B cell (primary cell): ENCODE measurements around the gene MROH7. TPM values are rescaled to one million over a fixed set of nuclear protein-coding genes. Genes with fewer than 3 reads are reported as not detected.

ENCODE experiments used
- ATAC-seq: fragments of 200-7000 bp; cut with Tn5 transposase; one replicate; pipeline ENCODE4 v1.10.0; 2021; ENCODE audit warnings: low read depth, mild to moderate bottlenecking, moderate number of reproducible peaks, moderate library complexity
- CTCF ChIA-PET: fragments of 350-600 bp; sonication (Branson Sonifier 250); formaldehyde crosslinking; loops from one replicate; lab custom pipeline; 2021; ENCODE audit warnings: antibody characterized with exemption, inconsistent platforms; lab: Charles Lee
- POLR2A ChIA-PET: fragments of 350-600 bp; sonication (Branson Sonifier 250); formaldehyde crosslinking; loops from one replicate; lab custom pipeline; 2021; ENCODE audit warnings: antibody characterized with exemption; lab: Charles Lee
- DNase-seq: peaks from one replicate; pipeline ENCODE4 v3.0.0; 2013
- H2AFZ ChIP-seq: 2 replicates; pipeline ENCODE4 v1.6.1; 2012; ENCODE audit warnings: mild to moderate bottlenecking, low read depth, low read length; ENCODE audit not compliant: insufficient read depth, poor library complexity, severe bottlenecking
- H3K27ac ChIP-seq, 2 donors: 1 replicate in 1 of 2; 2 replicates in 1 of 2; pipeline ENCODE4 v1.5.1; 2012 to 2013; ENCODE audit warnings: low read length in 2 of 2, mild to moderate bottlenecking in 2 of 2, moderate library complexity in 1 of 2
- H3K27me3 ChIP-seq, 4 experiments: fragments of 200-600 bp in 1 of 4; sonication (generic) in 1 of 4; replicated peaks in 1 of 4; 1 replicate in 2 of 4; 2 replicates in 2 of 4; pipeline versions ENCODE4 v1.6.1 to v1.7.0; 2013 to 2016; ENCODE audit warnings: low read length in 3 of 4, mild to moderate bottlenecking in 2 of 4, mixed read lengths in 1 of 4, moderate library complexity in 1 of 4; ENCODE audit not compliant: insufficient read depth in 4 of 4, control insufficient read depth in 3 of 4; ENCODE audit errors: control extremely low read depth in 1 of 4
- H3K36me3 ChIP-seq, 2 experiments: replicated peaks in 1 of 2; 1 replicate in 1 of 2; 2 replicates in 1 of 2; pipeline versions ENCODE4 v1.6.1 to v1.7.1; 2013; ENCODE audit warnings: low read length in 1 of 2; ENCODE audit not compliant: insufficient read depth in 2 of 2, control insufficient read depth in 1 of 2; ENCODE audit errors: control extremely low read depth in 1 of 2, extremely low read depth in 1 of 2
- H3K4me1 ChIP-seq, 2 donors: fragments of 200-600 bp in 1 of 2; sonication (generic) in 1 of 2; 1 replicate in 1 of 2; 2 replicates in 1 of 2; pipeline versions ENCODE4 v1.5.1 to v1.6.1; 2013 to 2017; ENCODE audit warnings: low read length in 2 of 2; ENCODE audit not compliant: control insufficient read depth in 2 of 2, insufficient read depth in 2 of 2
- H3K4me2 ChIP-seq: replicated peaks from 2 replicates; pipeline ENCODE3; 2012; ENCODE audit warnings: mild to moderate bottlenecking, low read depth, low read length; ENCODE audit not compliant: poor library complexity, severe bottlenecking
- H3K4me3 ChIP-seq, 5 experiments: fragments of 200-600 bp in 1 of 5; sonication (generic) in 1 of 5; 1 replicate in 3 of 5; 2 replicates in 2 of 5; pipeline versions ENCODE4 v1.5.1 to v1.7.0; 2011 to 2016; ENCODE audit warnings: low read length in 4 of 5, mild to moderate bottlenecking in 4 of 5, low read depth in 2 of 5, control low read depth in 1 of 5, moderate library complexity in 1 of 5; ENCODE audit not compliant: insufficient read depth in 1 of 5; ENCODE audit errors: control extremely low read depth in 1 of 5, extremely low read depth in 1 of 5
- H3K79me2 ChIP-seq: fragments of 200-600 bp; sonication (generic); one replicate; pipeline ENCODE4 v1.6.0; 2016; ENCODE audit warnings: low read length; ENCODE audit not compliant: control insufficient read depth, insufficient read depth
- H3K9ac ChIP-seq: fragments of 200-600 bp; sonication (generic); 2 replicates; pipeline ENCODE4 v1.6.1; 2017; ENCODE audit warnings: mild to moderate bottlenecking, low read length, moderate library complexity
- H3K9me3 ChIP-seq, 3 donors: one replicate each; pipeline versions ENCODE4 v1.6.1 to v1.7.1; 2013; ENCODE audit warnings: low read length in 2 of 3; ENCODE audit not compliant: control insufficient read depth in 2 of 3, insufficient read depth in 1 of 3; ENCODE audit errors: control extremely low read depth in 1 of 3
- H4K20me1 ChIP-seq: 2 replicates; pipeline ENCODE4 v1.6.0; 2012; ENCODE audit warnings: mild to moderate bottlenecking, low read length; ENCODE audit not compliant: insufficient read depth, control insufficient read depth, poor library complexity, severe bottlenecking
- H3K27ac Mint-ChIP-seq: one replicate; pipeline ENCODE4 v1.8.0; 2021; ENCODE audit warnings: mixed read lengths
- H3K27me3 Mint-ChIP-seq: one replicate; pipeline ENCODE4 v1.8.0; 2021; ENCODE audit warnings: mixed read lengths
- H3K4me1 Mint-ChIP-seq: one replicate; pipeline ENCODE4 v1.8.0; 2021; ENCODE audit warnings: mixed read lengths
- H3K4me3 Mint-ChIP-seq: one replicate; pipeline ENCODE4 v1.8.0; 2021; ENCODE audit warnings: mixed read lengths
- H3K9me3 Mint-ChIP-seq: one replicate; pipeline ENCODE4 v1.8.0; 2022; ENCODE audit warnings: mixed read lengths; ENCODE audit not compliant: insufficient read depth
- EZH2 ChIP-seq: IDR thresholded peaks from 2 replicates; pipeline ENCODE4 v1.6.1; 2012; ENCODE audit warnings: borderline replicate concordance, low read depth, mild to moderate bottlenecking, moderate library complexity, low read length; ENCODE audit not compliant: insufficient read depth, poor library complexity, severe bottlenecking
- WGBS: methylation state at CpG from one replicate; pipeline ENCODE4 v1.1.5; 2013; ENCODE audit warnings: missing lambda C conversion rate; ENCODE audit not compliant: insufficient coverage; 5-methylcytosine and 5-hydroxymethylcytosine counted together
- intact Hi-C: fragments of 100-400 bp; cut with micrococcal nuclease; formaldehyde crosslinking; loops from one replicate; pipeline ENCODE4 v1.10.0; 2022
- polyA plus RNA-seq: library from polyadenylated mRNA; depleted of rRNA; stranded (reverse); fragments of >200 nt; gene quantifications from 2 replicates; pipeline ENCODE4 v1.2.3, GENCODE V29; 2012
- total RNA-seq, 2 donors: library from RNA; stranded (reverse); fragments of 120-200 nt in 1 of 2; gene quantifications; 1 replicate in 1 of 2; 2 replicates in 1 of 2; pipeline versions ENCODE4 v1.2.3 to v1.2.4, GENCODE V29; 2013 to 2022
- TF ChIP-seq, protein P1 (sequence below): fragments of 200-600 bp; IDR thresholded peaks from one replicate; pipeline ENCODE4 v1.8.0; 2022; ENCODE audit warnings: antibody characterized with exemption, mild to moderate bottlenecking

MROH7 gene
- total and polyA plus RNA-seq, 2 donors (not counting 1 experiment from before 2014, with no cell fraction given), result not detected

DNA sequence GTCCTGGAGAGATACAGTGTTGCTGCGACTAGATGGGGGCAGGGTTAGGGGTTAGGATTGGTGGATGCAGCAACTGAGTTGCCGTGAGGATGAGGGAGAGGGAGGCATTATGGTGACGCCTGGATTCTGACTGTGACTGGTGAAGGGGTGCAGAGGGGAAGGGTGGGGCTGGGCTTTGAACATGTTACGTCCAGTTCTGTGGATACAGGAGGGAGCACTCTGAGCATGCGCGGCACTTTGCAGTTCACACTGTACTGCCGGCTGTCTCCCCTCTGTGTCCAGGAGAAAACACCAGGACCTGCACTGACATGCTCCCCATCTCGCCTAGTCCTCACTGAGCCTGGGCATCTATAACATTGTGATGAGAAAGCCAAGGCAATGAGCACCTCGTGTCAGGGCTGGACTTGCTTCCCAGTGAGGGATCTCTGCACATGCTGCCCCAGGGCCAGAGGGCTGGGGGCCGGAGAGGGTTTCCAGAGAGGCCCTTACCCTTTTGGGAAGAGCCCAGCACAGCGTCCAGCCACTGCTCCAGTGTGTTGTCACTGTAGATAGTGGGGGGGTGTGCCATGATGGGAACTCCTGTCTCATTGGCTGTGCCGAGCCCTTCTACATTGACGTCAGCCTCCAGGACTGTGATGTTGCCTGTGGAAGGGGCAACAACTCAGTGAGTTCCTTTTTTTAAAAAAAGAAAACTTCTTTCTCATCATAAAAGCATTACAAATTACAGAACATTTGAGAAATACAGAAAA, 25.9 kb upstream of the MROH7 start:
- no peaks in the 10 kb centered on the region for H3K4me1 Mint-ChIP-seq
- POLR2A ChIA-PET, result no interaction called here
- no peak overlapping the region for H3K27ac Mint-ChIP-seq
- Histone ChIP-seq H3K9ac (no peak overlapping the region), H3K4me2 (no peak overlapping the region), H3K9me3 (no peaks in the 10 kb centered on the region), H3K4me1 (no peaks in the 10 kb centered on the region), H3K36me3 (no peaks in the 10 kb centered on the region), H3K4me3 (no peak overlapping the region), H2AFZ (no peak overlapping the region), H4K20me1 (no peaks in the 10 kb centered on the region), H3K79me2 (no peaks in the 10 kb centered on the region), H3K27me3 (no peaks in the 10 kb centered on the region), H3K27ac (no peak overlapping the region)
- TF ChIP-seq, protein P1, sequence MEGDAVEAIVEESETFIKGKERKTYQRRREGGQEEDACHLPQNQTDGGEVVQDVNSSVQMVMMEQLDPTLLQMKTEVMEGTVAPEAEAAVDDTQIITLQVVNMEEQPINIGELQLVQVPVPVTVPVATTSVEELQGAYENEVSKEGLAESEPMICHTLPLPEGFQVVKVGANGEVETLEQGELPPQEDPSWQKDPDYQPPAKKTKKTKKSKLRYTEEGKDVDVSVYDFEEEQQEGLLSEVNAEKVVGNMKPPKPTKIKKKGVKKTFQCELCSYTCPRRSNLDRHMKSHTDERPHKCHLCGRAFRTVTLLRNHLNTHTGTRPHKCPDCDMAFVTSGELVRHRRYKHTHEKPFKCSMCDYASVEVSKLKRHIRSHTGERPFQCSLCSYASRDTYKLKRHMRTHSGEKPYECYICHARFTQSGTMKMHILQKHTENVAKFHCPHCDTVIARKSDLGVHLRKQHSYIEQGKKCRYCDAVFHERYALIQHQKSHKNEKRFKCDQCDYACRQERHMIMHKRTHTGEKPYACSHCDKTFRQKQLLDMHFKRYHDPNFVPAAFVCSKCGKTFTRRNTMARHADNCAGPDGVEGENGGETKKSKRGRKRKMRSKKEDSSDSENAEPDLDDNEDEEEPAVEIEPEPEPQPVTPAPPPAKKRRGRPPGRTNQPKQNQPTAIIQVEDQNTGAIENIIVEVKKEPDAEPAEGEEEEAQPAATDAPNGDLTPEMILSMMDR, result no peak
- no peak for TF ChIP-seq EZH2
- intact Hi-C loops, result no loop called here
- WGBS, result 90% methylated on average over 11 of the region's 13 CpGs
- peaks cover 5% of the 10 kb centered on the region for H3K27me3 Mint-ChIP-seq
- DNase-seq, result no peak
- H3K9me3 Mint-ChIP-seq, result no peaks in the 10 kb centered on the region
- no peak for ATAC-seq
- no peak overlapping the region for H3K4me3 Mint-ChIP-seq
- CTCF ChIA-PET, result no interaction called here

DNA sequence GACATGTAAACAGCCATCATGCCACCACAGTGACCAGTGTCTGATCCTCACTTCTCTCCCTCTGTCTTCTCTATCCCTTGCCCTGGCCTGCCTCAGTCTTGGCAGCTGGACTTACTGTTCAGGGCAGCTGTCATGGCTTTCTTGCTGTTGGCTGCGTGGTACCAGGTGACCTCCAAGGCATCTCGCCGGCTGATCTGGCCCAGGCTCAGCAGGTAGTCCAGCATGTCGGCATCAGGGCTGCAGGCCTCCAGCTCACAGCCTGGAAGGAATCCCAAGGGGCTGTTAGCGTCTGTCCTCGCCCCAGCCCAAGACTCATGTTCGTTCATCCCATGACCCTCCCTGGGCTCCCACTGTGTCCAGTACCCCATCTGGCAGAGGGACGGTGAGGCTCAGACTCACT, 21.8 kb upstream of the MROH7 start:
- H2AFZ ChIP-seq, result no peak overlapping the region
- H3K4me1 ChIP-seq, result no peaks in the 10 kb centered on the region
- no peak overlapping the region for H3K27ac Mint-ChIP-seq
- H3K27me3 Mint-ChIP-seq, result peaks cover 17% of the 10 kb centered on the region
- no peaks in the 10 kb centered on the region for H3K9me3 ChIP-seq
- no peaks in the 10 kb centered on the region for H4K20me1 ChIP-seq
- no peaks in the 10 kb centered on the region for H3K4me1 Mint-ChIP-seq
- intact Hi-C loops, result no loop called here
- TF ChIP-seq, protein P1, result no peak
- TF ChIP-seq EZH2, result no peak
- ChIA-PET POLR2A (no interaction called here), CTCF (no interaction called here)
- no peak overlapping the region for H3K4me2 ChIP-seq
- DNase-seq (no peak), ATAC-seq (no peak)
- no peak overlapping the region for H3K4me3 Mint-ChIP-seq
- 88% methylated on average over 8 of the region's 8 CpGs for WGBS
- H3K79me2 ChIP-seq, result no peaks in the 10 kb centered on the region
- H3K9me3 Mint-ChIP-seq, result no peaks in the 10 kb centered on the region
- H3K4me3 ChIP-seq, result no peak overlapping the region
- no peak overlapping the region for H3K27ac ChIP-seq
- H3K27me3 ChIP-seq, result no peaks in the 10 kb centered on the region
- H3K36me3 ChIP-seq, result no peaks in the 10 kb centered on the region
- no peak overlapping the region for H3K9ac ChIP-seq
